Measurements from ENCODE around the gene OSBPL2. TPM values are rescaled to one million over a fixed set of nuclear protein-coding genes. Genes with fewer than 3 reads are reported as not detected.

Gene OSBPL2
- total and polyA plus RNA-seq, 12 donors = 12.6 to 55.7 (median 39.8) TPM

DNA sequence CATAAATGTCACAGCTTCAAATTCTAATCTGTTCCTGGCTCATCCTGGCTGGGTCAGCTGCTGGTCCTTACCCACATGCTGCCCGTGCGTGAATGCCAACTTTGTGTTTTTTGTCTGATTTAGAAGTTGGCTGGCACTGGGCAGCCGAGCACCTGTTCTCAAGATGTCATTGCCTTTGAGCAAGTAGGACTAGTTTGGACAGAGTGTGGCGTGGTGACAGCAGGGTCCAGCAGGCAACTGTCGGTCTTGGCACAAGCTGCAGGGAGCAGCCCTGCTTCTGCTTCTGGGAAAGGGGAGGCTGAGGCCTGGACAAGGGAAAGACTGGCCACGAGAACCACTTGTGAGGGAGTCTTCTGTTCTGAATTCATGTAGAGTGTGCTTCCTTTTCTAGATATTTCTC, 38.1 kb downstream of the OSBPL2 start:
- H3K4me1 ChIP-seq = peaks cover 0 to 23% (median 14%) of the 10 kb centered on the region in 9 donors
- DNase-seq (peak in 1 of 2 donors; percentile 28), ATAC-seq (peak in 6 of 8 donors; percentile 33 to 71 (median 64))
- intact Hi-C loops (cut with DNase I) = no loop called here
- TF ChIP-seq, protein P1, sequence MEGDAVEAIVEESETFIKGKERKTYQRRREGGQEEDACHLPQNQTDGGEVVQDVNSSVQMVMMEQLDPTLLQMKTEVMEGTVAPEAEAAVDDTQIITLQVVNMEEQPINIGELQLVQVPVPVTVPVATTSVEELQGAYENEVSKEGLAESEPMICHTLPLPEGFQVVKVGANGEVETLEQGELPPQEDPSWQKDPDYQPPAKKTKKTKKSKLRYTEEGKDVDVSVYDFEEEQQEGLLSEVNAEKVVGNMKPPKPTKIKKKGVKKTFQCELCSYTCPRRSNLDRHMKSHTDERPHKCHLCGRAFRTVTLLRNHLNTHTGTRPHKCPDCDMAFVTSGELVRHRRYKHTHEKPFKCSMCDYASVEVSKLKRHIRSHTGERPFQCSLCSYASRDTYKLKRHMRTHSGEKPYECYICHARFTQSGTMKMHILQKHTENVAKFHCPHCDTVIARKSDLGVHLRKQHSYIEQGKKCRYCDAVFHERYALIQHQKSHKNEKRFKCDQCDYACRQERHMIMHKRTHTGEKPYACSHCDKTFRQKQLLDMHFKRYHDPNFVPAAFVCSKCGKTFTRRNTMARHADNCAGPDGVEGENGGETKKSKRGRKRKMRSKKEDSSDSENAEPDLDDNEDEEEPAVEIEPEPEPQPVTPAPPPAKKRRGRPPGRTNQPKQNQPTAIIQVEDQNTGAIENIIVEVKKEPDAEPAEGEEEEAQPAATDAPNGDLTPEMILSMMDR (IDR thresholded peaks at IDR 0.05) = no peak
- WGBS, 2 donors = 40 to 62% methylated on average over 6 of the region's 6 CpGs
- H3K9me3 ChIP-seq = no peaks in the 10 kb centered on the region
- H3K27me3 ChIP-seq = no peaks in the 10 kb centered on the region
- H3K4me3 ChIP-seq = no peak overlapping the region
- peaks cover under 1 to 87% (median 46%) of the 10 kb centered on the region in 9 donors for H3K36me3 ChIP-seq
- peak overlapping the region in 8 of 10 donors; percentile 6 to 70 (median 44) for H3K27ac ChIP-seq

DNA sequence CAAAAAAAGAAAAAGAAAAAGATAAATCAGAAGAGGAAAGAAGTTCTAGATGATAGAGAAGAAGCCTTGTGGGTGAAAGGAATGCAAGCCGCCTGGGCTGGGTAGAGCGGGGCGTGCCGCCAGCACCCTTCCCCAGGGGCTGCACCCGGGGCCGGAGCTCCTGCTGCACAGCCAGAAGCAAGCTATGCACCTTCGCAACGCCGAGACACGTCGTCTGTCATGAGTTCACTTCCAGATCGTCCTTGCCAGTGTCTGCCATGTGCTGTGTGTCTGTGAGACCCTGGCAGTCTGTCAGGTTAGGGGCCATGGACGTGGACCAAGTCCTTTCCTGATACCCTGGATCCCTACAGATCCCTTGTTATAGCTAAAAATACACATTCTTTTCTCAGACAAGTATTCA, 38.9 kb downstream of the OSBPL2 start:
- peaks cover 5 to 87% (median 45%) of the 10 kb centered on the region in 9 donors for H3K36me3 ChIP-seq
- no peaks in the 10 kb centered on the region for H3K27me3 ChIP-seq
- intact Hi-C loops (cut with DNase I) = no loop called here
- H3K27ac ChIP-seq = peak overlapping the region in 7 of 10 donors; percentile 6 to 70 (median 49)
- TF ChIP-seq, protein P1 (IDR thresholded peaks at IDR 0.05) = no peak
- ATAC-seq (peak in 4 of 8 donors; percentile 4 to 52 (median 26)), DNase-seq (no peak)
- H3K4me3 ChIP-seq = no peak overlapping the region
- H3K4me1 ChIP-seq = peaks cover 0 to 24% (median 14%) of the 10 kb centered on the region in 9 donors
- no peaks in the 10 kb centered on the region for H3K9me3 ChIP-seq
- WGBS, 2 donors = 46 to 56% methylated on average over 13 of the region's 13 CpGs

DNA sequence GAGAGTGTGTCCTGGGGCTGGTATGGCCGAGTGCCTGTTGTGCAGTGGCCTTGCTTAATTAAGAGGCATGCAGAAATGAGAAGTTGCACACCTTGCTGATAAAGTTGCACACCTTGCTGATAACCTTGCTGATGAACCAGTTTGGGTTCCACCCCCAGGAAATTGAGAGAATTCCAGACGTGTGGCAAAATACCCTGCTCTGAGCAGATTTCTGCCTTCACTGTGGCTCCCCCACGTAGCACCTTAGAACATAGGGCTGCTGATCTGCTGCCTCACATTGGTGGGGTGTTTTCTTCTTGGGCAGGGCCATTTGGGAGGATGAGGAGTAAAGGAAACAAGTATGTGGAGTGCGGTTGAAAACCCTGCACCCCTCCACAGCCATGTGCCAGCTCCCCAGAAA, 42.0 kb downstream of the OSBPL2 start:
- no peak overlapping the region for H3K27ac ChIP-seq
- peaks cover 9 to 47% (median 30%) of the 10 kb centered on the region in 9 donors for H3K4me1 ChIP-seq
- intact Hi-C loops (cut with DNase I) = loop anchor here in 2 of 10 donors (10.0 kb wide), 2 partner anchors 96 to 256 kb away; partner anchors contain the start of gene MTG2 (in 1 of the 2)
- ATAC-seq (no peak), DNase-seq (no peak)
- H3K9me3 ChIP-seq = no peaks in the 10 kb centered on the region
- no peak overlapping the region for H3K4me3 ChIP-seq
- peaks cover 0 to 87% (median 36%) of the 10 kb centered on the region in 9 donors for H3K36me3 ChIP-seq
- 75 to 88% methylated on average over 4 of the region's 4 CpGs for WGBS, 2 donors
- no peaks in the 10 kb centered on the region for H3K27me3 ChIP-seq
- TF ChIP-seq, protein P1 (IDR thresholded peaks at IDR 0.05) = no peak

DNA sequence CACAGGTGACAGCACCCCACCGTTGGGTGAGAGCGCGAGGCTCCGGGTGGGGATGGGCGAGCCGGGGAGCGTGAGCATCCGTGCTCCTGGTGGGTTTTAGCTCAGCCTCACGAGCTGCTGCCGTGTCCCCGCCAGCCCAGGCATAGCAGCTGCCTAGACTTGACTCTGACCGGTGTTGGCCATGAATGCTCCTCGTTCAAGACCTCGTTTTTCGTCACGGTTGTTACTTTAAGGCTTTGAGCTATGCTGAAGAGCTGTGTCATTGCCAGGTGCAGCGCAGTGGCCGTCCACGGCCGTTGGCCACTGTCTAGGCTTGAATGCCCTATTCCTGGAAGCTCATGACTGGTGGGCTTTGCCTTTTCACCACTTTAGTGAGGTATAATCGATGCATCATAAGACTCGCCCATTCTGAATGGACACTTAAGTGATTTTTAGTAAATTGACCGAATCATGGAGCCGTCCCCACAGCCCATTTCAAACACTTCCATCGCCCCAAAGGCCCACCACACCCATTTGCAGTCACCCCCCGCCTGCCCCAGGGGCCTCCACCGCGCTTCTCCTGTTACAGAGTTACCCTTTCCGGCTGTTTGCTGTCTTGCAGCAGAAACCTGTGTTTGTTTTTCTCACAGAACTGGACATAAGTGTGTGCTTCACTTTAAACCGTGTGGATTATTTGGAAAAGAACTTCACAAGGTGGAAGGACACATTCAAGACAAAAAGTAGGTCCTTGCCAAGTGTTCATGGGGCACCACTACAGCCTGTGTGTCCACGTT, 43.0 kb downstream of the OSBPL2 start:
- H3K4me3 ChIP-seq = no peak overlapping the region
- peaks cover 11 to 55% (median 31%) of the 10 kb centered on the region in 9 donors for H3K4me1 ChIP-seq
- H3K9me3 ChIP-seq = no peaks in the 10 kb centered on the region
- peak overlapping the region in 1 of 10 donors; percentile 19 for H3K27ac ChIP-seq
- intact Hi-C loops (cut with DNase I) = loop anchor here in 2 of 10 donors (10.0 kb wide), 2 partner anchors 97 to 257 kb away; partner anchors contain the start of gene MTG2 (in 1 of the 2)
- WGBS, 2 donors = 95 to 96% methylated on average over 31 of the region's 31 CpGs
- TF ChIP-seq, protein P1 (IDR thresholded peaks at IDR 0.05) = no peak
- H3K36me3 ChIP-seq = peaks cover 0 to 88% (median 38%) of the 10 kb centered on the region in 9 donors
- DNase-seq = no peak
- ATAC-seq = no peak
- H3K27me3 ChIP-seq = no peaks in the 10 kb centered on the region
